ENCODE data around the gene GDPGP1.

DNA sequence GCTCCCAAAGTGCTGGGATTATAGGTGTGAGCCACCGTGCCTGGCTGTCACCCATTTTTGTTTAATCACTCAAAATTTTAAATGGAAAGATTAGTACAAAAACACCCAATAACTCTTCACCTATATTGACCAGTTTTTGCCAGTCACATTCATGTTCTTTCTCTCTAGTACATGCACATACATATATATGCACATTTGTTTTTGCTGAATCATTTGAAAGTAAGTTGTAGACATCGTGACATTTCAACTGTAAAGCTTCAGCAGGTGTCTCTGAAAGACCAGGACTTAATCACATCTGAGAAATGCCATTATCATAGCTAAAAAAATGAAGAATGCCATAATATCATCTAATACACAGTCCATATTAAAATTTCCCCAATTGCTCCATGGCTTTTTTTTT lies 39.4 kb upstream of the GDPGP1 start:
- TF ChIP-seq TAF1 (IDR thresholded peaks at IDR 0.05; ENCODE audit: borderline replicate concordance, low read depth, low read length) = no peak
- TF ChIP-seq JUNB (IDR thresholded peaks at IDR 0.05) = no peak
- TF ChIP-seq POLR2A (IDR thresholded peaks at IDR 0.05; ENCODE audit: low read depth, low read length) = no peak
- TF ChIP-seq CTCF (IDR thresholded peaks at IDR 0.05 in 2 of 3, conservative IDR thresholded peaks at IDR 0.05 in 1 of 3; ENCODE audit: control insufficient read depth in 2 of 3, extremely low read depth in 1 of 3, insufficient read depth in 1 of 3, low read depth in 3 of 3, low read length in 3 of 3) = no peak
- no peak for TF ChIP-seq SMC3 (IDR thresholded peaks at IDR 0.05; ENCODE audit: borderline replicate concordance, low read length)
- TF ChIP-seq HCFC1 (IDR thresholded peaks at IDR 0.05; ENCODE audit: low read length) = no peak
